Liver (tissue), 9 donors: Measurements from ENCODE around the gene ATG5. TPM values are rescaled to one million over a fixed set of nuclear protein-coding genes. Genes with fewer than 3 reads are reported as not detected.

ENCODE experiments used
- DNase-seq: peaks from one replicate; pipeline ENCODE4 v3.0.0-alpha.2; 2017; ENCODE audit warnings: low spot score
- H3K27ac ChIP-seq, 2 donors: one replicate each; pipeline ENCODE4 v1.7.0; 2013; ENCODE audit warnings: inconsistent platforms in 2 of 2, low read length in 2 of 2, control low read depth in 1 of 2, low read depth in 1 of 2, mild to moderate bottlenecking in 1 of 2
- H3K27me3 ChIP-seq, 4 donors: one replicate each; pipeline versions ENCODE4 v1.6.1 to v1.7.0; 2013; ENCODE audit warnings: low read length in 3 of 4, inconsistent platforms in 1 of 4, mild to moderate bottlenecking in 1 of 4, moderate library complexity in 1 of 4; ENCODE audit not compliant: control insufficient read depth in 4 of 4, insufficient read depth in 4 of 4
- H3K36me3 ChIP-seq, 4 donors: one replicate each; pipeline versions ENCODE4 v1.6.1 to v1.7.0; 2013; ENCODE audit warnings: low read length in 3 of 4, mild to moderate bottlenecking in 3 of 4, low read depth in 1 of 4, moderate library complexity in 1 of 4; ENCODE audit not compliant: control insufficient read depth in 4 of 4, insufficient read depth in 3 of 4
- H3K4me1 ChIP-seq, 4 donors: one replicate each; pipeline versions ENCODE4 v1.6.1 to v1.7.0; 2013; ENCODE audit warnings: low read length in 3 of 4, mild to moderate bottlenecking in 3 of 4, moderate library complexity in 1 of 4; ENCODE audit not compliant: control insufficient read depth in 4 of 4, insufficient read depth in 4 of 4
- H3K4me3 ChIP-seq, 3 donors: one replicate each; pipeline versions ENCODE4 v1.6.1 to v1.7.0; 2013; ENCODE audit warnings: low read length in 3 of 3, control low read depth in 1 of 3, low read depth in 1 of 3, mild to moderate bottlenecking in 1 of 3
- H3K9ac ChIP-seq, 2 donors: one replicate each; pipeline ENCODE4 v1.7.0; 2013; ENCODE audit warnings: low read length in 2 of 2, mild to moderate bottlenecking in 2 of 2, moderate library complexity in 2 of 2, control low read depth in 1 of 2, low read depth in 1 of 2
- H3K9me3 ChIP-seq, 4 donors: one replicate each; pipeline versions ENCODE4 v1.6.1 to v1.7.0; 2013; ENCODE audit warnings: low read length in 3 of 4; ENCODE audit not compliant: control insufficient read depth in 4 of 4
- CTCF ChIP-seq: fragments of 150-350 bp; IDR thresholded peaks from 2 replicates; pipeline ENCODE4 v1.5.1; 2017; ENCODE audit warnings: improper control_type of control experiment, low read depth, low read length; ENCODE audit not compliant: missing input control
- EGR1 ChIP-seq, 2 donors: IDR thresholded peaks; 2 replicates each; pipeline ENCODE4 v1.6.1; 2016 to 2018; ENCODE audit warnings: antibody characterized with exemption in 2 of 2, low read depth in 2 of 2
- FOXA2 ChIP-seq: IDR thresholded peaks from 2 replicates; pipeline ENCODE4 v1.6.1; 2016; ENCODE audit warnings: antibody characterized with exemption
- GABPA ChIP-seq, 2 donors: IDR thresholded peaks in 1 of 2; conservative IDR thresholded peaks in 1 of 2; 2 replicates each; pipeline ENCODE4 v1.6.1; 2016; ENCODE audit warnings: antibody characterized with exemption in 2 of 2, mild to moderate bottlenecking in 1 of 2, moderate library complexity in 1 of 2
- HNF4A ChIP-seq, 2 donors: conservative IDR thresholded peaks; 2 replicates each; pipeline ENCODE4 v1.6.1; 2016; ENCODE audit warnings: antibody characterized with exemption in 2 of 2, mild to moderate bottlenecking in 2 of 2
- HNF4G ChIP-seq: IDR thresholded peaks from 2 replicates; pipeline ENCODE4 v1.6.1; 2016; ENCODE audit warnings: antibody characterized with exemption
- JUND ChIP-seq, 2 donors: IDR thresholded peaks; 2 replicates each; pipeline ENCODE4 v1.6.1; 2016; ENCODE audit warnings: antibody characterized with exemption in 2 of 2
- MAX ChIP-seq: IDR thresholded peaks from 2 replicates; pipeline ENCODE4 v1.6.1; 2016; ENCODE audit warnings: antibody characterized with exemption
- NR2F2 ChIP-seq: IDR thresholded peaks from 2 replicates; pipeline ENCODE4 v1.6.1; 2016; ENCODE audit warnings: antibody characterized with exemption
- RAD21 ChIP-seq, 2 donors: IDR thresholded peaks; 2 replicates each; pipeline ENCODE4 v1.6.1; 2016; ENCODE audit warnings: antibody characterized with exemption in 2 of 2, mild to moderate bottlenecking in 2 of 2
- REST ChIP-seq: IDR thresholded peaks from 2 replicates; pipeline ENCODE4 v1.6.1; 2016; ENCODE audit warnings: antibody characterized with exemption, mild to moderate bottlenecking
- RXRA ChIP-seq, 2 donors: IDR thresholded peaks; 2 replicates each; pipeline ENCODE4 v1.6.1; 2017 to 2018; ENCODE audit warnings: antibody characterized with exemption in 2 of 2, mild to moderate bottlenecking in 1 of 2
- SP1 ChIP-seq: IDR thresholded peaks from 2 replicates; pipeline ENCODE4 v1.6.1; 2018; ENCODE audit warnings: antibody characterized with exemption, mild to moderate bottlenecking
- TAF1 ChIP-seq: conservative IDR thresholded peaks from 2 replicates; pipeline ENCODE4 v1.6.1; 2016; ENCODE audit warnings: antibody characterized with exemption, mild to moderate bottlenecking
- ZBTB33 ChIP-seq: IDR thresholded peaks from 2 replicates; pipeline ENCODE4 v1.6.1; 2016; ENCODE audit warnings: antibody characterized with exemption
- WGBS: extraction: QIAGEN DNeasy Blood & Tissue Kit; methylation state at CpG from one replicate; pipeline ENCODE4 v1.1.7; 2013; 5-methylcytosine and 5-hydroxymethylcytosine counted together
- polyA plus RNA-seq, 2 donors: library from polyadenylated mRNA; stranded (reverse) in 1 of 2; unstranded in 1 of 2; fragments of 200-250 nt in 1 of 2; fragments of >200 nt in 1 of 2; fragmentation: Nextera tagmentation in 1 of 2; extraction: Ambion mirVana in 1 of 2; gene quantifications; one replicate each; pipeline versions ENCODE4 v1.2.1 to v1.2.3, GENCODE V29; 2013 to 2015
- total RNA-seq, 2 donors: library from RNA; depleted of rRNA; stranded (reverse); fragments of >200 nt; gene quantifications; one replicate each; pipeline ENCODE4 v1.2.3, GENCODE V29; 2014
- donor health status: healthy.
- donor health status: healthy.
- donor health status: healthy.
- donor health status: healthy.
- donor health status: healthy.

Gene ATG5
- total and polyA plus RNA-seq, 4 donors: 10.0 to 25.7 (median 19.7) TPM

GRCh38 chr6:106186714-106187113 is 138.8 kb downstream of the ATG5 start:
- no peak overlapping the region for H3K27ac ChIP-seq
- no peak for DNase-seq
- H3K9ac ChIP-seq: no peak overlapping the region
- peaks cover 0 to 4% (median 2%) of the 10 kb centered on the region in 4 donors for H3K36me3 ChIP-seq
- 92% methylated on average over 2 of the region's 2 CpGs for WGBS
- H3K9me3 ChIP-seq: no peaks in the 10 kb centered on the region
- H3K27me3 ChIP-seq: no peaks in the 10 kb centered on the region
- TF ChIP-seq REST: no peak
- TF ChIP-seq NR2F2: no peak
- no peaks in the 10 kb centered on the region for H3K4me1 ChIP-seq
- H3K4me3 ChIP-seq: no peak overlapping the region

GRCh38 chr6:106186172-106186571 is 139.4 kb downstream of the ATG5 start:
- H3K9me3 ChIP-seq: no peaks in the 10 kb centered on the region
- no peak for TF ChIP-seq ZBTB33
- TF ChIP-seq CTCF: no peak
- TF ChIP-seq MAX: no peak
- TF ChIP-seq RXRA (IDR thresholded peaks at IDR 0.05): no peak
- no peaks in the 10 kb centered on the region for H3K4me1 ChIP-seq
- peaks cover 0 to 4% (median 2%) of the 10 kb centered on the region in 4 donors for H3K36me3 ChIP-seq
- no peaks in the 10 kb centered on the region for H3K27me3 ChIP-seq
- WGBS: 88% methylated on average over 3 of the region's 3 CpGs
- no peak for DNase-seq
- no peak overlapping the region for H3K4me3 ChIP-seq
- no peak overlapping the region for H3K9ac ChIP-seq
- H3K27ac ChIP-seq: no peak overlapping the region

GRCh38 chr6:106185615-106186014 is 139.9 kb downstream of the ATG5 start:
- Histone ChIP-seq H3K36me3 (peaks cover 0 to 4% (median 2%) of the 10 kb centered on the region in 4 donors), H3K9me3 (no peaks in the 10 kb centered on the region), H3K27me3 (no peaks in the 10 kb centered on the region), H3K4me1 (no peaks in the 10 kb centered on the region), H3K9ac (no peak overlapping the region), H3K27ac (no peak overlapping the region), H3K4me3 (no peak overlapping the region)
- TF ChIP-seq FOXA2 (no peak), SP1 (no peak), EGR1 (IDR thresholded peaks at IDR 0.05; ENCODE audit: low read depth in 2 of 2) (no peak), GABPA (IDR thresholded peaks at IDR 0.05 in 1 of 2, conservative IDR thresholded peaks at IDR 0.05 in 1 of 2) (no peak), HNF4G (no peak), RXRA (IDR thresholded peaks at IDR 0.05) (no peak), TAF1 (no peak), RAD21 (IDR thresholded peaks at IDR 0.05) (no peak), MAX (no peak), HNF4A (conservative IDR thresholded peaks at IDR 0.05) (no peak), ZBTB33 (no peak), JUND (IDR thresholded peaks at IDR 0.05) (no peak)
- 94% methylated on average over 2 of the region's 2 CpGs for WGBS
- DNase-seq: no peak
